Gastrocnemius medialis (tissue), 4 donors: ENCODE measurements around the gene NBDY. TPM values are rescaled to one million over a fixed set of nuclear protein-coding genes. Genes with fewer than 3 reads are reported as not detected.

Experiments used
- ATAC-seq, 2 donors: fragments of 150-250 bp; one replicate each; pipeline ENCODE4 v1.9.1; 2016
- DNase-seq, 2 donors: peaks; one replicate each; pipeline ENCODE4 v3.0.0-alpha.2; 2019
- H3K27ac ChIP-seq, 4 donors: fragments of 200-600 bp; sonication (generic); 1 replicate in 1 of 4; 2 replicates in 3 of 4; pipeline ENCODE4 v1.5.1; 2016 to 2018; ENCODE audit warnings: mild to moderate bottlenecking in 2 of 4, moderate library complexity in 1 of 4
- H3K27me3 ChIP-seq, 3 donors: fragments of 200-600 bp; sonication (generic) in 2 of 3; 1 replicate in 1 of 3; 2 replicates in 2 of 3; pipeline versions ENCODE4 v1.5.1 to v1.6.0; 2016 to 2019; ENCODE audit warnings: mild to moderate bottlenecking in 1 of 3, moderate library complexity in 1 of 3
- H3K36me3 ChIP-seq, 2 donors: fragments of 200-600 bp; sonication (generic) in 1 of 2; one replicate each; pipeline ENCODE4 v1.5.1; 2017 to 2018
- H3K4me1 ChIP-seq, 2 donors: fragments of 200-600 bp; sonication (generic) in 1 of 2; one replicate each; pipeline ENCODE4 v1.5.1; 2016 to 2017; ENCODE audit warnings: mild to moderate bottlenecking in 2 of 2
- H3K4me3 ChIP-seq, 4 donors: fragments of 200-600 bp; sonication (generic) in 3 of 4; 1 replicate in 1 of 4; 2 replicates in 3 of 4; pipeline ENCODE4 v1.5.1; 2016 to 2019; ENCODE audit warnings: mild to moderate bottlenecking in 2 of 4
- H3K9me3 ChIP-seq, 3 donors: fragments of 200-600 bp; sonication (generic) in 2 of 3; 1 replicate in 1 of 3; 2 replicates in 2 of 3; pipeline ENCODE4 v1.5.1; 2016 to 2019
- CTCF ChIP-seq, 5 experiments: fragments of 450-650 bp in 3 of 5; fragments of 200-600 bp in 2 of 5; sonication (generic) in 2 of 5; IDR thresholded peaks in 4 of 5; conservative IDR thresholded peaks in 1 of 5; 1 replicate in 4 of 5; 2 replicates in 1 of 5; pipeline ENCODE4 v1.5.1; 2016 to 2019; ENCODE audit warnings: antibody characterized with exemption in 5 of 5, mild to moderate bottlenecking in 3 of 5, moderate library complexity in 3 of 5
- POLR2A ChIP-seq, 2 donors: fragments of 450-650 bp; IDR thresholded peaks; one replicate each; pipeline ENCODE4 v1.6.1; 2017; ENCODE audit warnings: antibody characterized with exemption in 2 of 2, mild to moderate bottlenecking in 2 of 2, moderate library complexity in 2 of 2
- in situ Hi-C, 4 donors: fragments of 200-750 bp; cut with MboI; loops; one replicate each; pipeline versions ENCODE4 v1.15.0 to v1.8.0; 2017; ENCODE audit warnings: low sequenced_read_pairs in 4 of 4
- intact Hi-C: fragments of 100-400 bp; cut with DNase I; formaldehyde crosslinking; loops from one replicate; pipeline ENCODE4 v1.15.1; 2023; ENCODE audit warnings: low total_unique reads
- total RNA-seq, 4 donors: library from RNA; depleted of rRNA; stranded (reverse); fragments of >200 nt; gene quantifications; one replicate each; pipeline versions ENCODE4 v1.1.0 to v1.2.3, GENCODE V29; 2016

The NBDY gene
- total RNA-seq, 4 donors from 2014 or later, result 3.7 to 9.8 (median 5.9) TPM

GRCh38 chrX:56744996-56745395, 16.0 kb downstream of the NBDY start:
- intact Hi-C loops (no loop called here), in situ Hi-C loops (loop anchor here in 3 of 4 donors (25.0 kb wide), 3 partner anchors 183 to 1033 kb away; partner anchors contain the start of genes KLF8 (in 1 of the 3), RRAGB (in 1 of the 3) and UBQLN2 (in 1 of the 3))
- ATAC-seq (peak in 1 of 2 donors; percentile 46), DNase-seq (no peak)
- Histone ChIP-seq H3K4me1 (no peaks in the 10 kb centered on the region), H3K9me3 (no peaks in the 10 kb centered on the region), H3K36me3 (no peaks in the 10 kb centered on the region), H3K4me3 (no peak overlapping the region), H3K27me3 (peaks cover 0 to 8% (median 0%) of the 10 kb centered on the region in 3 donors), H3K27ac (no peak overlapping the region)
- no peak for TF ChIP-seq POLR2A (IDR thresholded peaks at IDR 0.05)
- TF ChIP-seq CTCF (IDR thresholded peaks at IDR 0.05 in 4 of 5, conservative IDR thresholded peaks at IDR 0.05 in 1 of 5), result no peak

- in situ Hi-C loops, result loop anchor here in 3 of 4 donors (25.0 kb wide), 3 partner anchors 185 to 1035 kb away; partner anchors contain the start of genes KLF8 (in 1 of the 3), RRAGB (in 1 of the 3) and UBQLN2 (in 1 of the 3)
- ATAC-seq, result no peak
- TF ChIP-seq POLR2A (IDR thresholded peaks at IDR 0.05) (no peak), CTCF (IDR thresholded peaks at IDR 0.05 in 4 of 5, conservative IDR thresholded peaks at IDR 0.05 in 1 of 5) (no peak)
- DNase-seq, result no peak
- H3K4me1 ChIP-seq, result no peaks in the 10 kb centered on the region
- no peak overlapping the region for H3K4me3 ChIP-seq
- intact Hi-C loops, result no loop called here
- H3K27me3 ChIP-seq, result peaks cover 0 to 6% (median 4%) of the 10 kb centered on the region in 3 donors
- H3K27ac ChIP-seq, result no peak overlapping the region
- H3K36me3 ChIP-seq, result no peaks in the 10 kb centered on the region
- H3K9me3 ChIP-seq, result no peaks in the 10 kb centered on the region
Measured at GRCh38 chrX:56746996-56747395, 18.0 kb downstream of the NBDY start.

- intact Hi-C loops (no loop called here), in situ Hi-C loops (loop anchor here in 1 of 4 donors (25.0 kb wide), 1 partner anchor 1589 kb away; no protein-coding TSS in a partner anchor)
- Histone ChIP-seq H3K4me3 (no peak overlapping the region), H3K9me3 (no peaks in the 10 kb centered on the region), H3K36me3 (no peaks in the 10 kb centered on the region), H3K27ac (no peak overlapping the region), H3K4me1 (no peaks in the 10 kb centered on the region), H3K27me3 (peaks cover 0 to 6% (median 5%) of the 10 kb centered on the region in 3 donors)
- TF ChIP-seq POLR2A (IDR thresholded peaks at IDR 0.05) (no peak), CTCF (IDR thresholded peaks at IDR 0.05 in 4 of 5, conservative IDR thresholded peaks at IDR 0.05 in 1 of 5) (no peak)
- no peak for DNase-seq
- no peak for ATAC-seq
Measured at GRCh38 chrX:56751071-56751470, 22.0 kb downstream of the NBDY start.

- no peak overlapping the region for H3K27ac ChIP-seq
- no peaks in the 10 kb centered on the region for H3K36me3 ChIP-seq
- H3K4me3 ChIP-seq, result no peak overlapping the region
- in situ Hi-C loops (loop anchor here in 1 of 4 donors (25.0 kb wide), 1 partner anchor 1595 kb away; no protein-coding TSS in a partner anchor), intact Hi-C loops (no loop called here)
- H3K9me3 ChIP-seq, result no peaks in the 10 kb centered on the region
- no peak for DNase-seq
- TF ChIP-seq CTCF (IDR thresholded peaks at IDR 0.05 in 4 of 5, conservative IDR thresholded peaks at IDR 0.05 in 1 of 5), result no peak
- no peak for TF ChIP-seq POLR2A (IDR thresholded peaks at IDR 0.05)
- no peaks in the 10 kb centered on the region for H3K4me1 ChIP-seq
- H3K27me3 ChIP-seq, result peaks cover 0 to 5% (median 0%) of the 10 kb centered on the region in 3 donors
- no peak for ATAC-seq
Measured at GRCh38 chrX:56757327-56757726, 28.3 kb downstream of the NBDY start.
